Body of pancreas (tissue), 4 donors: ENCODE results near the gene DEGS1.

Source experiments
- POLR2A ChIP-seq, 3 donors: fragments of 450-650 bp; IDR thresholded peaks; one replicate each; pipeline ENCODE4 v1.6.1; 2016; ENCODE audit warnings: antibody characterized with exemption in 3 of 3, mild to moderate bottlenecking in 2 of 3
- TF ChIP-seq, protein P1 (sequence below), 7 experiments: fragments of 450-650 bp in 4 of 7; fragments of 200-600 bp in 3 of 7; sonication (generic) in 3 of 7; IDR thresholded peaks; one replicate each; pipeline ENCODE4 v1.5.1; 2016 to 2019; ENCODE audit warnings: antibody characterized with exemption in 7 of 7

DNA sequence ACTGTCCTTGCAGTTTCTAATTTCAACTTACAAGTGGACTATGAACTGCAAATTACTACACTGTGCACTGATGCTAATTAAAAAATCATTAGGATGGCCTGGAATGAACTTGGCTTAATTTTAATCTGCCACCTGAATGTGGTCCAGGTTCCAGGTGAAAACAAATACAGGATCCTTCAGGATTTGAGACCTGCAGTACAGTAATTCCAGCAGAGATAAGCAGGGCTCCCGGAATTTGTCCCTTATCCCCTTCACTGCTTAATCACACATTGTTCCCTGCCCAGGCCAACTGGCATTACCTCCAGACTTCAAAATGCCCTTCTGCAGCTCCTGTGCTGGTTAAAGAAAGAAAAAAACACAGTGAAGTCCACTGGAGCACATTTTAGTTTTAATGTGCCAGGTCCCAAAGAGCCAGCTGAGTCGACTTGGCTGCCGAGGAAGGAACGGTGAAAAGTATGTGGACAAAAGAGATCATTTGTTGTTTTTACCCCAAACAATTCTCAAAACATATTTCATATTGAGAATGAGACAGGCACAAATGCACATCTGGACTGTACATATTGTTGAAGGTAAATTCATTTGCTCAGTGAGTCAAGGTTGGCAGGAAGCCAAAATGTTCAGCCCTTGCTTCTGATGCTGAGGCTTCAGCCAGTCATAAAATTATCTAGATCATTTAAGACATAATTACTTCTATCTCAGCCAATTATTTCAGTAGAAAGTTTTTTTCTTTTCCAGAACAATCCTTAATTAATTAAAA is 28.3 kb downstream of the DEGS1 start:
- TF ChIP-seq, protein P1, sequence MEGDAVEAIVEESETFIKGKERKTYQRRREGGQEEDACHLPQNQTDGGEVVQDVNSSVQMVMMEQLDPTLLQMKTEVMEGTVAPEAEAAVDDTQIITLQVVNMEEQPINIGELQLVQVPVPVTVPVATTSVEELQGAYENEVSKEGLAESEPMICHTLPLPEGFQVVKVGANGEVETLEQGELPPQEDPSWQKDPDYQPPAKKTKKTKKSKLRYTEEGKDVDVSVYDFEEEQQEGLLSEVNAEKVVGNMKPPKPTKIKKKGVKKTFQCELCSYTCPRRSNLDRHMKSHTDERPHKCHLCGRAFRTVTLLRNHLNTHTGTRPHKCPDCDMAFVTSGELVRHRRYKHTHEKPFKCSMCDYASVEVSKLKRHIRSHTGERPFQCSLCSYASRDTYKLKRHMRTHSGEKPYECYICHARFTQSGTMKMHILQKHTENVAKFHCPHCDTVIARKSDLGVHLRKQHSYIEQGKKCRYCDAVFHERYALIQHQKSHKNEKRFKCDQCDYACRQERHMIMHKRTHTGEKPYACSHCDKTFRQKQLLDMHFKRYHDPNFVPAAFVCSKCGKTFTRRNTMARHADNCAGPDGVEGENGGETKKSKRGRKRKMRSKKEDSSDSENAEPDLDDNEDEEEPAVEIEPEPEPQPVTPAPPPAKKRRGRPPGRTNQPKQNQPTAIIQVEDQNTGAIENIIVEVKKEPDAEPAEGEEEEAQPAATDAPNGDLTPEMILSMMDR (IDR thresholded peaks at IDR 0.05), result no peak
- no peak for TF ChIP-seq POLR2A (IDR thresholded peaks at IDR 0.05)
